K562 (cell line): ENCODE data around the gene OIT3. TPM values are rescaled to one million over a fixed set of nuclear protein-coding genes. Genes with fewer than 3 reads are reported as not detected.

ENCODE experiments used
- ATAC-seq: fragments of 200-7000 bp; cut with Tn5 transposase; 3 replicates; pipeline ENCODE4 v1.9.1; 2020; ENCODE audit warnings: moderate library complexity
- BruUV-seq: library from RNA; stranded (reverse); fragments of 400-500 nt; replicated peaks from 2 replicates; lab custom pipeline; 2021; lab: Mats Ljungman, UMichigan
- CTCF ChIA-PET: fragments of 300-600 bp; formaldehyde crosslinking; extraction: SDS; loops from one replicate; lab custom pipeline; 2021; ENCODE audit warnings: low intra/inter-chr PET ratio; lab: Yijun Ruan, JAX
- POLR2A ChIA-PET: fragments of 300-600, 350-650 bp; sonication (Branson Sonifier 250); formaldehyde crosslinking; extraction: SDS; loops from one replicate; lab custom pipeline; 2021; ENCODE audit warnings: antibody characterized with exemption, inconsistent platforms; lab: Yijun Ruan, JAX
- DNase-seq, 4 experiments: peaks; one replicate each; pipeline versions ENCODE4 v3.0.0 to v3.0.0-alpha.2; 2011 to 2018; ENCODE audit warnings: low spot score in 3 of 4, mixed read lengths in 3 of 4; ENCODE audit errors: extremely low read depth in 1 of 4
- FAIRE-seq: peaks from 2 replicates; lab custom pipeline; 2011; peaks lifted over from hg19 to GRCh38; lab: Jason Lieb, UNC
- H2AFZ ChIP-seq: 2 replicates; pipeline ENCODE4 v1.6.0; 2011; ENCODE audit warnings: low read depth, low read length, control low read depth, inconsistent platforms
- H3K27ac ChIP-seq: fragments of 200-600 bp; 3 replicates; pipeline ENCODE4 v1.8.0; 2011; ENCODE audit warnings: low read depth, mild to moderate bottlenecking, control low read depth, inconsistent platforms, low read length, moderate library complexity, mixed read lengths; ENCODE audit errors: extremely low read depth
- H3K27me3 ChIP-seq, 2 experiments: fragments of 300-600 bp in 1 of 2; 2 replicates in 1 of 2; 3 replicates in 1 of 2; pipeline versions ENCODE4 v1.6.0 to v1.8.0; 2011; ENCODE audit warnings: inconsistent platforms in 2 of 2, low read length in 2 of 2, mild to moderate bottlenecking in 1 of 2, mixed read lengths in 1 of 2, moderate library complexity in 1 of 2; ENCODE audit not compliant: control insufficient read depth in 2 of 2, insufficient read depth in 2 of 2
- H3K36me3 ChIP-seq: fragments of 300-600 bp; 3 replicates; pipeline ENCODE4 v1.8.0; 2011; ENCODE audit warnings: mild to moderate bottlenecking, low read length, inconsistent platforms; ENCODE audit not compliant: control insufficient read depth, insufficient read depth
- H3K4me1 ChIP-seq, 2 experiments: fragments of 200-600 bp in 1 of 2; replicated peaks in 1 of 2; 2 replicates in 1 of 2; 3 replicates in 1 of 2; pipeline versions ENCODE4 v1.5.1 to v1.8.0; 2011; ENCODE audit warnings: inconsistent platforms in 2 of 2, low read length in 2 of 2, mild to moderate bottlenecking in 1 of 2, mixed read lengths in 1 of 2, moderate library complexity in 1 of 2; ENCODE audit not compliant: control insufficient read depth in 2 of 2, insufficient read depth in 2 of 2
- H3K4me2 ChIP-seq: 2 replicates; pipeline ENCODE4 v1.6.1; 2011; ENCODE audit warnings: low read length, control low read depth, inconsistent platforms, mixed read lengths; ENCODE audit not compliant: insufficient read depth
- H3K4me3 ChIP-seq: fragments of 200-600 bp; sonication (generic), shearing (Covaris generic); 2 replicates; pipeline ENCODE4 v1.5.1; 2016; ENCODE audit warnings: control low read depth, inconsistent platforms
- H3K79me2 ChIP-seq: fragments of 200-600 bp; 3 replicates; pipeline ENCODE4 v1.8.0; 2011; ENCODE audit warnings: low read length, inconsistent platforms; ENCODE audit not compliant: control insufficient read depth, insufficient read depth
- H3K9ac ChIP-seq, 2 experiments: 2 replicates each; pipeline versions ENCODE4 v1.6.0 to v1.6.1; 2011; ENCODE audit warnings: low read depth in 2 of 2, low read length in 2 of 2, control low read depth in 1 of 2, inconsistent platforms in 1 of 2, mild to moderate bottlenecking in 1 of 2, mixed read lengths in 1 of 2; ENCODE audit not compliant: insufficient read depth in 1 of 2
- H3K9me1 ChIP-seq: one replicate; pipeline ENCODE4 v1.6.0; 2011; ENCODE audit warnings: inconsistent platforms, mild to moderate bottlenecking, low read length, moderate library complexity; ENCODE audit not compliant: control insufficient read depth, insufficient read depth
- H3K9me3 ChIP-seq: replicated peaks from 2 replicates; pipeline ENCODE4 v1.5.1; 2011; ENCODE audit warnings: low read depth, low read length, inconsistent platforms; ENCODE audit not compliant: control insufficient read depth, insufficient read depth
- H4K20me1 ChIP-seq: replicated peaks from 2 replicates; pipeline ENCODE4 v1.6.1; 2011; ENCODE audit warnings: low read length, inconsistent platforms, mixed read lengths; ENCODE audit not compliant: control insufficient read depth, insufficient read depth
- RBM25 ChIP-seq: fragments of 200-400 bp; formaldehyde crosslinking; IDR thresholded peaks from 2 replicates; pipeline ENCODE4 v1.6.1; 2018; ENCODE audit warnings: low read length, low read depth, moderate library complexity; ENCODE audit not compliant: severe bottlenecking
- SREBF1 ChIP-seq: fragments of 150-350 bp; IDR thresholded peaks from 2 replicates; pipeline ENCODE4 v1.6.1; 2014; ENCODE audit warnings: antibody characterized with exemption, low read depth, low read length, borderline replicate concordance
- TRIM25 ChIP-seq: fragments of 450-650 bp; IDR thresholded peaks from 2 replicates; pipeline ENCODE4 v1.7.0; 2016; ENCODE audit warnings: borderline replicate concordance
- TSHZ1 ChIP-seq: fragments of 250-450 bp; sonication (Bioruptor Pico); IDR thresholded peaks from 2 replicates; pipeline ENCODE4 v1.4.0; 2020; ENCODE audit warnings: mild to moderate bottlenecking, moderate library complexity
- ZHX1 ChIP-seq: fragments of 150-350 bp; conservative IDR thresholded peaks from 2 replicates; pipeline ENCODE4 v1.6.1; 2014; ENCODE audit warnings: low read length
- ZNF121 ChIP-seq: sonication (generic); formaldehyde crosslinking; conservative IDR thresholded peaks from 2 replicates; pipeline ENCODE4 v1.8.0; 2022; ENCODE audit warnings: missing genetic modification reagents
- WGBS: fragments of 100-300 bp; shearing (Covaris generic); methylation state at CpG from one replicate; pipeline ENCODE4 v1.1.6; 2016; ENCODE audit warnings: low coverage, mixed read lengths; ENCODE audit not compliant: insufficient coverage; ENCODE audit errors: missing lambda C conversion rate; 5-methylcytosine and 5-hydroxymethylcytosine counted together
- in situ Hi-C: fragments of 300-500 bp; cut with MboI; formaldehyde crosslinking; loops from 4 replicates; pipeline ENCODE4 v1.15.0; 2018; ENCODE audit warnings: inconsistent platforms, mixed read lengths
- intact Hi-C: fragments of 100-400 bp; cut with micrococcal nuclease; formaldehyde crosslinking; loops from 2 replicates; pipeline ENCODE4 v1.14.2; 2022
- polyA plus RNA-seq, 8 experiments: library from polyadenylated mRNA; depleted of rRNA in 4 of 8; stranded (reverse) in 5 of 8; unstranded in 3 of 8; fragments of >200 nt; fragmentation: Nextera tagmentation in 2 of 8; fragmentation: Illumina TruSeq in 1 of 8; extraction: Ambion mirVana in 2 of 8; extraction: Trizol in 1 of 8; gene quantifications; 2 replicates each; pipeline versions ENCODE4 v1.2.1 to v1.2.3, GENCODE V29; 2011 to 2014; ENCODE audit warnings: inconsistent platforms in 1 of 8, missing spikeins in 1 of 8
- total RNA-seq, 7 experiments: library from RNA; depleted of rRNA in 6 of 7; stranded (reverse); fragments of >200 nt in 6 of 7; fragmentation: Illumina TruSeq in 2 of 7; extraction: Trizol in 2 of 7; gene quantifications; 2 replicates each; pipeline versions ENCODE4 v1.2.1 to v1.2.3, GENCODE V29; 2011 to 2021; ENCODE audit warnings: low replicate concordance in 1 of 7

OIT3 gene
- total and polyA plus RNA-seq, 9 of the 15 experiments (the other 6 are each of a cell fraction or from before 2014, with no cell fraction given) = not detected

- no peak for TF ChIP-seq TSHZ1 (CRISPR knock-in tag)
These were observed 33.9 kb downstream of the OIT3 start (continued) for GRCh38 chr10:72927485-72927884.

- no peak overlapping the region for H2AFZ ChIP-seq
- intact Hi-C loops = no loop called here
- H3K4me2 ChIP-seq = no peak overlapping the region
- FAIRE-seq (no peak), ATAC-seq (no peak), DNase-seq (no peak)
- ChIA-PET CTCF (no interaction called here), POLR2A (interaction anchor here (1.4 kb wide), 1 partner anchor 13 kb away, joined by 5 read pairs; no protein-coding TSS in a partner anchor)
- H3K9ac ChIP-seq = no peak overlapping the region
- peaks cover 6 to 24% of the 10 kb centered on the region in 2 experiments for H3K27me3 ChIP-seq
- H3K79me2 ChIP-seq = no peaks in the 10 kb centered on the region
- H3K27ac ChIP-seq = no peak overlapping the region
- WGBS = 37% methylated on average over 5 of the region's 5 CpGs
- no peaks in the 10 kb centered on the region for H4K20me1 ChIP-seq
- no peaks in the 10 kb centered on the region for H3K9me3 ChIP-seq
- no peaks in the 10 kb centered on the region for H3K36me3 ChIP-seq
- BruUV-seq = no TSS peak
- H3K4me3 ChIP-seq = no peak overlapping the region
- TF ChIP-seq RBM25 (peak; percentile 40), ZHX1 (no peak), SREBF1 (no peak), TRIM25 (no peak), ZNF121 (CRISPR knock-in tag) (peak; percentile 92)
- H3K9me1 ChIP-seq = no peaks in the 10 kb centered on the region
- in situ Hi-C loops = no loop called here
- peaks cover 0 to 4% of the 10 kb centered on the region in 2 experiments; a peak in 2 of 5 replicates for H3K4me1 ChIP-seq
These were observed 35.3 kb downstream of the OIT3 start for GRCh38 chr10:72928798-72929197.
